HepG2 (cell line): ENCODE measurements around the gene DDX54. TPM values are rescaled to one million over a fixed set of nuclear protein-coding genes. Genes with fewer than 3 reads are reported as not detected.

Experiments used
- HHEX ChIP-seq: IDR thresholded peaks from 2 replicates; pipeline ENCODE4 v1.6.1; 2016; ENCODE audit warnings: control low read depth
- KLF16 ChIP-seq, 2 experiments: sonication (generic) in 1 of 2; formaldehyde crosslinking in 1 of 2; IDR thresholded peaks; 2 replicates each; pipeline versions ENCODE4 v1.6.1 to v1.8.0; 2016 to 2023; ENCODE audit warnings: missing genetic modification reagents in 2 of 2, missing compliant biosample characterization in 1 of 2
- LCORL ChIP-seq, 2 experiments: fragments of 450-650 bp in 1 of 2; sonication (generic) in 1 of 2; formaldehyde crosslinking in 1 of 2; IDR thresholded peaks; 2 replicates each; pipeline versions ENCODE4 v1.5.0 to v1.6.1; 2017 to 2020; ENCODE audit warnings: antibody characterized with exemption in 1 of 2, missing genetic modification reagents in 1 of 2
- MAX ChIP-seq: IDR thresholded peaks from 2 replicates; pipeline ENCODE4 v1.6.1; 2012; ENCODE audit warnings: inconsistent platforms
- MEF2D ChIP-seq: sonication (generic); formaldehyde crosslinking; IDR thresholded peaks from 2 replicates; pipeline ENCODE4 v1.5.1; 2020; ENCODE audit warnings: mild to moderate bottlenecking, missing genetic modification reagents
- SKI ChIP-seq: fragments of 450-650 bp; IDR thresholded peaks from one replicate; pipeline ENCODE4 v1.6.1; 2018; ENCODE audit warnings: mild to moderate bottlenecking; ENCODE audit not compliant: partially characterized antibody
- SP4 ChIP-seq: sonication (generic); formaldehyde crosslinking; IDR thresholded peaks from 2 replicates; pipeline ENCODE4 v1.8.1; 2023; ENCODE audit warnings: mild to moderate bottlenecking, missing genetic modification reagents
- U2AF2 ChIP-seq: fragments of 200-400 bp; formaldehyde crosslinking; IDR thresholded peaks from 2 replicates; pipeline ENCODE4 v1.6.1; 2017; ENCODE audit warnings: low read depth, mild to moderate bottlenecking, low read length
- YEATS4 ChIP-seq: sonication (generic); formaldehyde crosslinking; IDR thresholded peaks from 2 replicates; pipeline ENCODE4 v1.4.0; 2020; ENCODE audit warnings: missing genetic modification reagents, borderline replicate concordance
- ZFY ChIP-seq: sonication (generic); formaldehyde crosslinking; IDR thresholded peaks from 2 replicates; pipeline ENCODE4 v1.4.0; 2020; ENCODE audit warnings: missing genetic modification reagents
- ZNF552 ChIP-seq: sonication (generic); formaldehyde crosslinking; IDR thresholded peaks from 2 replicates; pipeline ENCODE4 v1.9.0; 2022; ENCODE audit warnings: missing genetic modification reagents, mild to moderate bottlenecking, borderline replicate concordance
- ZNF790 ChIP-seq: sonication (generic); formaldehyde crosslinking; IDR thresholded peaks from 2 replicates; pipeline ENCODE4 v1.8.0; 2022; ENCODE audit warnings: missing genetic modification reagents, mild to moderate bottlenecking, borderline replicate concordance
- ZNF878 ChIP-seq: sonication (generic); formaldehyde crosslinking; IDR thresholded peaks from 2 replicates; pipeline ENCODE4 v1.8.1; 2023; ENCODE audit warnings: mild to moderate bottlenecking, missing genetic modification reagents, moderate library complexity
- polyA plus RNA-seq, 8 experiments: library from polyadenylated mRNA; depleted of rRNA in 3 of 8; stranded (reverse) in 7 of 8; unstranded in 1 of 8; fragments of >200 nt; fragmentation: Illumina TruSeq in 4 of 8; extraction: Trizol in 4 of 8; gene quantifications; 2 replicates each; pipeline versions ENCODE4 v1.2.1 to v1.2.3, GENCODE V29; 2011 to 2016; ENCODE audit warnings: low read depth in 4 of 8, missing spikeins in 1 of 8, mixed read lengths in 1 of 8; ENCODE audit not compliant: insufficient read depth in 1 of 8
- total RNA-seq, 5 experiments: library from RNA; depleted of rRNA; stranded (reverse); fragments of >200 nt; fragmentation: Illumina TruSeq; extraction: Trizol; gene quantifications; 2 replicates each; pipeline ENCODE4 v1.2.3, GENCODE V29; 2016; ENCODE audit warnings: low read depth in 1 of 5
- TF ChIP-seq, protein P1 (sequence below): sonication (generic); formaldehyde crosslinking; IDR thresholded peaks from 2 replicates; pipeline ENCODE4 v1.4.0; 2020; ENCODE audit warnings: missing genetic modification reagents, mild to moderate bottlenecking, borderline replicate concordance
- TF ChIP-seq, protein P2 (sequence below): sonication (generic); formaldehyde crosslinking; IDR thresholded peaks from 2 replicates; pipeline ENCODE4 v1.4.0; 2020; ENCODE audit warnings: mild to moderate bottlenecking, missing genetic modification reagents
- TF ChIP-seq, protein P3 (sequence below): sonication (generic); formaldehyde crosslinking; IDR thresholded peaks from 2 replicates; pipeline ENCODE4 v1.5.0; 2020; ENCODE audit warnings: missing genetic modification reagents, mild to moderate bottlenecking, borderline replicate concordance

Gene DDX54
- total and polyA plus RNA-seq, 2 of the 13 experiments (the other 11 are each of a cell fraction or from before 2014, with no cell fraction given), result 59.7 to 61.1 TPM

DNA sequence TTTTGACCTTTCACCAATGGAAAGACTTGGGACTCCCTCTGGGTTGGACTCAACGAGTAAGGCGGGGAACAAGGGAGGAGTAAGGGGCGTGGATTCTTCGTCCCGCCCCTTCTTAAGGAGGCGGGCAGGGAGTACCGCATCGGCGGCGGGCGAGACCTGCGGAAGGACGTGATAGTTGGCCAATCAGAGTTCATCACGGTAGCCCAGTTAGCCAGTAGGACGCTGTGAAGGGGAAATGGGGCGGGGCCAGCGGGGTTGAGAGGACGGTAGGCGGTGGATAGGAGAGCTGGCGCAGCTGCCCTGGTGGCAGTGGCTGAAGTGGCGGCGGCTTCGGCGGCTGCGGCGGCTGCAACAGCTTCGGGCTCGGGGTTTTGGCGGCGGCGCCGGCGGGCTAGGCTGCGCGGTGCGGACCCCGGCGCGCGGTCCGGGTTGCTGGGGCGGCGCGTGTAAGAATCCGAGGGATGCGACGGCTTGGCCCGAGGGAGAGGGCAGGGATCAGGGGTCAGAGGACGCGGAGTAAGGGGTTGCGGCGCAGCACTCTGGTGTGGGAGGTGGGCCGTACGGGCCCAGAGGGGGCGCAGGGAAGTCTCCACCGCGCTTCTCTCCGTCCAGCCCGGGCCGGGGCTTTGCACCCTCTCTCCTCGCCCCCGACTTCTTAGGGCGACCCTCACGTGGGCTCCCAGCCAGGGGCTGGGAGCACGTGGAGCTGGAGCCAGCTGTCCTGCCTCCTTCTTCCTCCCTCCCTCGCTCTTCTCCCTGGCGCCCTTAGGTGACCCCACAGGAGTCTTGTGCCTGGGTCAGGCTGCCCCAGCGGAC, 36.1 kb upstream of the DDX54 start, which contains the start of gene TPCN1 (continued):
- TF ChIP-seq, protein P1, sequence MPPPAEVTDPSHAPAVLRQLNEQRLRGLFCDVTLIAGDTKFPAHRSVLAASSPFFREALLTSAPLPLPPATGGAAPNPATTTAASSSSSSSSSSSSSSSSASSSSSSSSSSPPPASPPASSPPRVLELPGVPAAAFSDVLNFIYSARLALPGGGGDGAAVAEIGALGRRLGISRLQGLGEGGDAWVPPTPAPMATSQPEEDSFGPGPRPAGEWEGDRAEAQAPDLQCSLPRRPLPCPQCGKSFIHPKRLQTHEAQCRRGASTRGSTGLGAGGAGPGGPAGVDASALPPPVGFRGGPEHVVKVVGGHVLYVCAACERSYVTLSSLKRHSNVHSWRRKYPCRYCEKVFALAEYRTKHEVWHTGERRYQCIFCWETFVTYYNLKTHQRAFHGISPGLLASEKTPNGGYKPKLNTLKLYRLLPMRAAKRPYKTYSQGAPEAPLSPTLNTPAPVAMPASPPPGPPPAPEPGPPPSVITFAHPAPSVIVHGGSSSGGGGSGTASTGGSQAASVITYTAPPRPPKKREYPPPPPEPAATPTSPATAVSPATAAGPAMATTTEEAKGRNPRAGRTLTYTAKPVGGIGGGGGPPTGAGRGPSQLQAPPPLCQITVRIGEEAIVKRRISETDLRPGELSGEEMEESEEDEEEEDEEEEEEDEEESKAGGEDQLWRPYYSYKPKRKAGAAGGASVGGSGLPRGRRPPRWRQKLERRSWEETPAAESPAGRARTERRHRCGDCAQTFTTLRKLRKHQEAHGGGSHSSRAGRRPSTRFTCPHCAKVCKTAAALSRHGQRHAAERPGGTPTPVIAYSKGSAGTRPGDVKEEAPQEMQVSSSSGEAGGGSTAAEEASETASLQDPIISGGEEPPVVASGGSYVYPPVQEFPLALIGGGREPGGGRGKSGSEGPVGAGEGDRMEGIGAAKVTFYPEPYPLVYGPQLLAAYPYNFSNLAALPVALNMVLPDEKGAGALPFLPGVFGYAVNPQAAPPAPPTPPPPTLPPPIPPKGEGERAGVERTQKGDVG (CRISPR knock-in tag), result peak; percentile 16; the same call in 1 of the 2 replicates
- no peak for TF ChIP-seq LCORL (IDR thresholded peaks at IDR 0.05)
- peak; percentile 39; the same call in 1 of the 2 replicates for TF ChIP-seq LCORL (CRISPR knock-in tag; IDR thresholded peaks at IDR 0.05)
- peak; percentile 89 for TF ChIP-seq MAX
- TF ChIP-seq HHEX, result no peak
- 0 out of 2 replicates have a peak, but pooled peaks have one; percentile 53 for TF ChIP-seq ZNF790
- TF ChIP-seq, protein P2, sequence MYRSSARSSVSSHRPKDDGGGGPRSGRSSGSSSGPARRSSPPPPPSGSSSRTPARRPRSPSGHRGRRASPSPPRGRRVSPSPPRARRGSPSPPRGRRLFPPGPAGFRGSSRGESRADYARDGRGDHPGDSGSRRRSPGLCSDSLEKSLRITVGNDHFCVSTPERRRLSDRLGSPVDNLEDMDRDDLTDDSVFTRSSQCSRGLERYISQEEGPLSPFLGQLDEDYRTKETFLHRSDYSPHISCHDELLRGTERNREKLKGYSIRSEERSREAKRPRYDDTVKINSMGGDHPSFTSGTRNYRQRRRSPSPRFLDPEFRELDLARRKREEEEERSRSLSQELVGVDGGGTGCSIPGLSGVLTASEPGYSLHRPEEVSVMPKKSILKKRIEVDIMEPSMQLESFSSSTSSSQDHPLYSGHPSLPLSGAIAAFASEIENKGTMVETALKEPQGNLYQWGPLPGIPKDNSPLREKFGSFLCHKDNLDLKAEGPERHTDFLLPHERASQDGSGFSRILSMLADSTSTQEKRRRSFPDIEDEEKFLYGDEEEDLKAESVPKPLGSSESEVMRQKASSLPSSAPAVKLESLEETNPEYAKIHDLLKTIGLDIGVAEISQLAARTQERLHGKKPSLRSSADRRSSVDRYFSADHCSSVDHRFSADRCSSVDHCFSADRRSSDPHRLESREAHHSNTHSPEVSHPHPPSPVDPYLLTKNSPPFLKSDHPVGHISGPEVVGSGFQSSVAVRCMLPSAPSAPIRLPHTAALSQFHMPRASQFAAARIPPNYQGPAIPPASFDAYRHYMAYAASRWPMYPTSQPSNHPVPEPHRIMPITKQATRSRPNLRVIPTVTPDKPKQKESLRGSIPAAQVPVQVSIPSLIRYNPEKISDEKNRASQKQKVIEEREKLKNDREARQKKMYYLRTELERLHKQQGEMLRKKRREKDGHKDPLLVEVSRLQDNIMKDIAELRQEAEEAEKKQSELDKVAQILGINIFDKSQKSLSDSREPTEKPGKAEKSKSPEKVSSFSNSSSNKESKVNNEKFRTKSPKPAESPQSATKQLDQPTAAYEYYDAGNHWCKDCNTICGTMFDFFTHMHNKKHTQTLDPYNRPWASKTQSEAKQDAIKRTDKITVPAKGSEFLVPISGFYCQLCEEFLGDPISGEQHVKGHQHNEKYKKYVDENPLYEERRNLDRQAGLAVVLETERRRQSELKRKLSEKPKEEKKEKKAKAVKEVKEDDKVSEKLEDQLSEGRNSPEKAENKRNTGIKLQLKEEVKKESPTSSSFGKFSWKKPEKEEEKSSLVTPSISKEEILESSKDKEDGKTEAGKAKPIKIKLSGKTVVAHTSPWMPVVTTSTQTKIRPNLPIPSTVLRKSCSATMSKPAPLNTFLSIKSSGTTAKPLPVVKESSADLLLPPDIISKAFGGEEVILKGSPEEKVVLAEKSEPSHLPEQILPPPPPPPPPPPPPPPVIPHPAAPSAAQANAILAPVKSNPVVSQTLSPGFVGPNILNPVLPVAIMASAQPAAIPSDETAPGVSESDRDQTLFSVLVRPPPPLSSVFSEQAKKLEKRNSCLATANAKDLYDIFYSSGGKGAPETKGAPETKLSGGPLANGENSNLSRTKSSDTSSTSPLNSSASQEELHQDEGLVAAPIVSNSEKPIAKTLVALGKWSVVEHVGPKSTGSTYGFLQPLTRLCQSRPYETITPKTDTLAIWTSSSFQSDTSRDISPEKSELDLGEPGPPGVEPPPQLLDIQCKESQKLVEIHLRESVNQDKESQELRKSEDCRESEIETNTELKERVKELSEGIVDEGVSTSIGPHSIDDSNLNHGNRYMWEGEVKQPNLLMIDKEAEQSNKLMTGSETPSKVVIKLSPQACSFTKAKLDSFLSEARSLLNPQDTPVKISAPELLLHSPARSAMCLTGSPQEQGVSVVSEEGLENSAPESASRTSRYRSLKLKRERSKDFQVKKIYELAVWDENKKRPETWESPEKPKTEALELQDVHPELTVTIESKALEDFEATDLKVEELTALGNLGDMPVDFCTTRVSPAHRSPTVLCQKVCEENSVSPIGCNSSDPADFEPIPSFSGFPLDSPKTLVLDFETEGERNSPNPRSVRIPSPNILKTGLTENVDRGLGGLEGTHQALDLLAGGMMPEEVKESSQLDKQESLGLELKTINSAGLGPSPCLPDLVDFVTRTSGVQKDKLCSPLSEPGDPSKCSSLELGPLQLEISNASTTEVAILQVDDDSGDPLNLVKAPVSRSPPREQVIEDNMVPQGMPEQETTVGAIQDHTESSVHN (CRISPR knock-in tag), result peak; percentile 69; the same call in 1 of the 2 replicates
- TF ChIP-seq SKI, result peak; percentile 17
- TF ChIP-seq ZNF878 (CRISPR knock-in tag), result no peak
- TF ChIP-seq KLF16 (CRISPR knock-in tag; IDR thresholded peaks at IDR 0.05), result peak in 1 of 2 experiments; percentile 37; a peak in 1 of 4 replicates
- peak; percentile 84 for TF ChIP-seq ZFY (CRISPR knock-in tag)
- TF ChIP-seq, protein P3, sequence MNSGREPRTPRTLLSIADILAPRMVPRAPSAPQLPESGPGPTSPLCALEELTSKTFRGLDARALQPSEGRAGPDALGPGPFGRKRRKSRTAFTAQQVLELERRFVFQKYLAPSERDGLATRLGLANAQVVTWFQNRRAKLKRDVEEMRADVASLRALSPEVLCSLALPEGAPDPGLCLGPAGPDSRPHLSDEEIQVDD, result no peak
- TF ChIP-seq SP4 (CRISPR knock-in tag), result peak; percentile 98
- no peak for TF ChIP-seq U2AF2
- TF ChIP-seq ZNF552 (CRISPR knock-in tag), result no peak
- no peak for TF ChIP-seq MEF2D (CRISPR knock-in tag)
- peak; percentile 91 for TF ChIP-seq YEATS4 (CRISPR knock-in tag)
